GM18861 (cell line): ENCODE results near the gene RXFP4.
"Not testable (repeated sequence)": the region's sequence is repeated elsewhere in the genome, so short reads cannot be mapped to it uniquely, and the experiment has no call there.

Experiments used
- ATAC-seq: cut with Tn5 transposase; IDR thresholded peaks from one replicate; pipeline ENCODE4 v1.9.1; 2021; ENCODE audit not compliant: unreplicated experiment

Gene RXFP4

DNA sequence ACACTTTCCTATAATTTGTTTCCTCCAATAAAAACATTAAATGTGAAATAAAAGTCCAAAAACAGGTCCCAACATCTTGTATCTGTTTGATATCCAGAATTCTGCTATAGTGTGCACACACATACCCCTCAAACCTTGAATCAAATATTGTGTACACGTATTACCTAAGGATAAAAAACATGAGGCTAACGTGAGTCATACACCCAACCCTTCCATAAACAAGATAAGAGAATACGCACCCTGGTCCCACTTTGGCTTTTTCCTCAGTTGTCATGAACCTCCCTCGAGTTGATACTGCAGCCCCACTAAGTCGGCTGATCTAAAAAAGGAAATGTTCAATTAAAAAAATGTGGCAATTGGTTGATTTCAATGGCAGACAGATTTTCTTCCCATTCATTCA lies 12.4 kb upstream of the RXFP4 start:
- ATAC-seq = no peak

DNA sequence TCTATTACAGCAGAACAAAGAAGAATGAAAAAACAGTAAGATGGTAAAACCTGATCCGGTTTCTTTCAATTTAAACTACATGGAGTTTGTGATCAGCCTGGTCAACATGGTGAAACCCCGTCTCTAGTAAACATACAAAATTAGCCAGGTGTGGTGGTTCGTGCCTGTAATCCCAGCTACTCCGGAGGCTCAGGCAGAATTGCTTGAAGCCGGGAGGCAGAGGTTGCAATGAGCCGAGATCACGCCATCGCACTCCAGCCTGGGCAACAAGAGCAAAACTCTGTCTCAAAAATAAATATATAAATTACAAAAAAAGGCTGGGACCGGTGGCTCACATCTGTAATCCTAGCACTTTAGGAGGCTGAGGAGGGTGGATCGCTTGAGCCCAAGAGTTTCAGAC lies 10.7 kb upstream of the RXFP4 start:
- ATAC-seq = not testable (repeated sequence)

DNA sequence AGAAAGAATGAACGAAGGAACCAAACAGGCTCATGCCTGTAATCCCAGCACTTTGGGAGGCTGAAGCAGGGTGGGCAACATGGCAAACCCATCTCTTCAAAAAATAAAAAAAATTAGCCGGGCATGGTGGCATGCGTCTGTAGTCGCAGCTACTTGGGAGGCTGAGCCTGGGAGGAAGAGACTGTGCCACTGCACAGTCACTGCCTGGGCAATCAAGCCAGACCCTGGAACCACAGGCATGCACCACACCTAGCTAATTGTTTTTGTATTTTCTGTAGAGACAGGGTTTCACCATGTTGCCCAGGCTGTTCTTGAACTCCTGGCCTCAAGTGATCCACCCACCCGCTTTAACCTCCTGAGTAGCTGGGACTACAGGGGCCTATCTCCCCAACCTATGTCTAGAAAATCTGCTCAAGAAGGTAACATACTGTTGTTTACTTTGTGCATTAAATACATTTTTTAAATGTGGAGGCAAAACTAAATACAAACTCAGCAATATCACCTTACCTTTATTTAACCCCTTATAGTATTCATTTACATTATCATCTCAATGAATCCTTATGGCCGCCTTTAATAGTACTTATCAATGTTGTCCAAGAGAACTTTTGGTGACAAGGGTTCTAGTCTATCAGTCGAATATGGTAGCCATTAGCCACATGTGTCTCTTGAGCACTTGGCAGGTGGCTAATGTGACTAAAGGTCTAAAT lies 10.0 kb upstream of the RXFP4 start:
- no peak for ATAC-seq

DNA sequence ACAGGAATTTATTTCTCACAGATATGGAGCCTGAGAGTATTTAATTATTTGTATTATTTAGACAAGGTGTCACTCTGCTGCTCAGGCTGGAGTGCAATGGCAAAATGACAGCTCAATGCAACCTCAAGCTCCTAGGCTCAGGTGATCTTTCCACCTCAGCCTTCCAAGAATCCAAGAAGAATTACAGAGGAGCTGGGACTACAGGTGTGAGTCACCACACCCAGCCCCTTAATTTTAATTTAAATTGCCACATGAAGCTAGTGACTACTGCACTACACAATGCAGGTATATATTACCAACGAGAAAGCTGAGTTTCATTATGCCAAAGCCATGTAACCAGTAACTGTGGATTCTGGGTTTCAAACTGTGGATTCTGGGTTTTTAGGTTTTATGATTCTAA lies 9.4 kb upstream of the RXFP4 start:
- ATAC-seq = no peak

DNA sequence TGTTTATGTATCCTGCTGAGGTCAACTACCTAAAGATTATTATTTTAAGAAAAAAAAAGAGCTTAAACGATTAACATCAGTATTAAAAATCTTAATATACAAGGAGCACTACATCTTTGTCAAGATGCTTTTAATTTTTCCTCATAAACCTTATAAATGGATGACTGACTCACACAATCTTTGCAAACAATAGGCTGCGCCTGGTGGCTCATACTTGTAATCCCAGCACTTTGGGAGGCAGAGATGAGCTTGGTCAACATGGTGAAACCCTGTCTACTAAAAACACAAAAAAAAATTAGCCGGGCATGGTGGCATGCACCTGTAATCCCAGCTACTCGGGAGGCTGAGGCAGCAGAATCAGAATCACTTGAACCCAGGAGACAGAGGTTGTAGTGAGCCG lies 9.0 kb upstream of the RXFP4 start:
- ATAC-seq = no peak

DNA sequence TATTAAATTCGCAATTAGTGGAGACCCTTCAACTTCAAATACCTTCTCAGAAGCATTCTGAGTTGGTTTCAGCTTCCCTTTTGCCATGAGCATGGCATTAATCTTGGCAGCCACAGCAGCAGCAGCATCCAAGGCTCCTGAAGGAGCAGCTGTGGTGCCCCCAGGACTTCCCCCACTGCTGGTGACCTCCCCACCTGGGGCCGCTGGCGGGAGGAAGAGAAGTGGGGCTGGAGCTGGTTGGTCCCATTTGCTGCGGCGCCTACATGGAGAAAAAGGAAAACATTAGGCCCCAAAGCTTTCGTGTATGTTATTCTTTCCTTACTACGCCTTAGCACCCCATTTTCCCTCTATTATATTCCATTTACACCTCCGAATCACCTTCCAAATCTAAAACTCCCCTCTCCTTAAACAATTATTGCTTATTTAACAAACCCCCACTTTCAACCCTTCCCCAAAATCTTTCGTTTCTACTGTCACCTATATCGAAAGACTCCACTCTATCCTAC lies 7.8 kb upstream of the RXFP4 start:
- no peak for ATAC-seq

DNA sequence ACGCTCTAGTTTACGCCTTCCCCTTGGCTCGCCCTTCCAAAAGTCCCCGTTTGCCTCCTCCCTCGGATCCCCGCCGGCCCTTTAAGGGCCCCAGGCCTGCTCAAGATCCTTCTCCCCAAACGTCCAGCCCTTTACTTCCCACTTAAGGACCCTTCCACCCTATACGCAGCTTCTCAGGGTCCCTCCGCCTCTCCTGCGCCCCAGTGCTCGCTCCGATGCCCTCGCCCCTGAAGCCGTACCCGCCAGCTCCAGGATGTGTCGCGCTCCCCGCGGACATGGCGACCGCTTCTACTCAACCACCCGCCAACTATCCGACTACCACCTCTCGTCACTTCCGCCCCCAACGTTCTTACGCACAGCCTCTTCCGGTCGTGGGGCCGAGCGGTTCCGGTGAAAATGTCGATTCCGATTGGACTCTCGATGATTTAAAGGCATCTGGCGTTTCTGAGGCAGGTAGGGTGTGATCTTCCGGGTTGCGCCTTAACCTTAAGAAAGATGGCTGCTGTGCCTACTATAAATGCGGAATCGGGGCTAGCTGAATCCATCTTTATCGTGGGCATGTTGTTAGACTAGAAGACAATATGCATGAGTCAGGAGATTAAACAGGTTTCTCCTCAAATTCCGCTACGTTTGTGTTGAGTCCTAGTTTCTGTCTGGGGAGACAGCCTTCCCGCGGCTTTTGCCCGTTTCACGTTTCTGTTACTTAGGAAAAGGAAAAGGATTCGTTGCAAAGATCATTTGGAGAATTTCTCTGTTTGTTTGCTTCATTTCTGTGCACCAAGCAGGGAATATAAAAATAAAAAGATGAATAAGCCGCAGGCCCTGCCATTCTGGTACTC lies 7.1 kb upstream of the RXFP4 start, which contains the start of gene KHDC4:
KHDC4 (minus strand) TSS at position 317 of the 839 bp plus-strand sequence; CDS start at position 277, 40 bp downstream.
- peak; percentile 81 for ATAC-seq

DNA sequence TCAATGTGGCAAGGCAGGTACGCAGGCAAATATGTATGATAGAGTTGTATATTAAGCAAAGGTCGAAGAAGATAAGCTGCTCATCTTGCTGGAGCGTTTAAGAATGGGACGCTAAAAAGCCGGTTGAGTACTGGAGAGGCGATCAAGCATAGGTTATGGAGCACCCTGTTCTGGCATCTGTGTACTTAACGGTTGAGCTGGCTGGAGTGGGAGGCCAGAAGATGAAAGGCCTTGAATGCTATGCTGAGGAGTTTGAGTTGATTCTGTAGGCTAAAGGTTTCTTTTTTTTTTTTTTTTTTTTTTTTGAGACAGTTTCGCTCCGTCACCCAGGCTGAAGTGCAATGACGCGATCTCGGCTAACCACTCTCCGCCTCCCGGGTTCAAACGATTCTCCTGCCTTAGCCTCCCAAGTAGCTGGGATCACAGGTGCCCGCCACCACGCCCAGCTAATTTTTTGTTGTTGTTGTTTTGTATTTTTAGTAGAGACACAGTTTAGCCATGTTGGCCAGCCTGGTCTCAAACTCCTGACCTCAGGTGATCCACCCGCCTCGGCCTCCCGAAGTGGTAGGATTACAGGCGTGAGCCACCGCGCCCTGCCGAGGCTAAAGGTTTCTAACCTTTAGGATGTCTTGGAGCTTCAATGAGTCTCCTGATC lies 6.4 kb upstream of the RXFP4 start:
- no peak for ATAC-seq

DNA sequence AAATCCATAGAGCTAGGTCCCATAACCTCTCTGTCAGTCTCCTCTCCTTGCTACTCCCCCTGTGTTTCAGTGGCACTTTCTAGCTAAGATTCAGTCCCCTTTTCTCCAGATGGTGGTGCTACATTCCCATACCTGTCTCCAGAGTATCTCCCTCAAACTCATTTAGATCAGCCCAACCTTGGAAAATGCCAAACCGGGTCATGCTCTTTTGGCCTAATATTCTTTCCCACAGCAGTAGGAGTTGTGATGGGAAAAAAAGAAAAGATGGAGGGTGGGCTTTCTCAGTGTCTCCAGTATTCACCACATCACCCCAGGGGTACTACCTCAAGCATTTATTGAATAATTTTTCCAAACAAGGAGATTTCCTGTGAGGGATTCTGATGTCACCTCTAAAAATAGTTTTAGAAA lies 3.2 kb upstream of the RXFP4 start:
- no peak for ATAC-seq

DNA sequence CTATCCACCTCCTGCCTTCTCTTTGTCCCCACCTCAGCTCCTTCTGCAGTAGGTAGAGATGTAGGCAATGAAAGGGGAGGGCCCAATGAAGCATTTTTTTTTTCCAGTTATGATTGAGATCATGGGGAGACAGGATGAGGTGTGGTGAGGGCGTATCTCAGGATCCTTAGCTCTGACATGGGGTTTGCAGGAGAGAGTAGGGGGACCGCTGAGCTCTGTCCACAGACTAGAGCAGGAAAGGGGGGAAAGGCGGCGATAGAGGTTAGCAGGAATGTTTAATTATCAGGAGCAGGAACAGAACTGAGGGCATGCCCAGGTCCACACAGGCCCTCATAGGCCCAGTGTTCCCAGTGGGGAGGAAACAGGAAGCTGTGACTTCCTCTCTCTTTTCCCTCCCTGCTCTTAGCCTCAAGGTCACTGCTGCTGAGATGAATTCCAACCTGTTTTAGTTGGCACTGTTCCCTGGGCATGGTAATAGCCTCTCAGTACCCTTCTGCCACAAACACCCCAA lies 901 bp upstream of the RXFP4 start:
- no peak for ATAC-seq

DNA sequence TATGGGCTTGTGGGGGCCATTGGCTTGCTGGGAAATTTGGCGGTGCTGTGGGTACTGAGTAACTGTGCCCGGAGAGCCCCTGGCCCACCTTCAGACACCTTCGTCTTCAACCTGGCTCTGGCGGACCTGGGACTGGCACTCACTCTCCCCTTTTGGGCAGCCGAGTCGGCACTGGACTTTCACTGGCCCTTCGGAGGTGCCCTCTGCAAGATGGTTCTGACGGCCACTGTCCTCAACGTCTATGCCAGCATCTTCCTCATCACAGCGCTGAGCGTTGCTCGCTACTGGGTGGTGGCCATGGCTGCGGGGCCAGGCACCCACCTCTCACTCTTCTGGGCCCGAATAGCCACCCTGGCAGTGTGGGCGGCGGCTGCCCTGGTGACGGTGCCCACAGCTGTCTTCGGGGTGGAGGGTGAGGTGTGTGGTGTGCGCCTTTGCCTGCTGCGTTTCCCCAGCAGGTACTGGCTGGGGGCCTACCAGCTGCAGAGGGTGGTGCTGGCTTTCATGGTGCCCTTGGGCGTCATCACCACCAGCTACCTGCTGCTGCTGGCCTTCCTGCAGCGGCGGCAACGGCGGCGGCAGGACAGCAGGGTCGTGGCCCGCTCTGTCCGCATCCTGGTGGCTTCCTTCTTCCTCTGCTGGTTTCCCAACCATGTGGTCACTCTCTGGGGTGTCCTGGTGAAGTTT lies 550 bp downstream of the RXFP4 start:
- no peak for ATAC-seq

DNA sequence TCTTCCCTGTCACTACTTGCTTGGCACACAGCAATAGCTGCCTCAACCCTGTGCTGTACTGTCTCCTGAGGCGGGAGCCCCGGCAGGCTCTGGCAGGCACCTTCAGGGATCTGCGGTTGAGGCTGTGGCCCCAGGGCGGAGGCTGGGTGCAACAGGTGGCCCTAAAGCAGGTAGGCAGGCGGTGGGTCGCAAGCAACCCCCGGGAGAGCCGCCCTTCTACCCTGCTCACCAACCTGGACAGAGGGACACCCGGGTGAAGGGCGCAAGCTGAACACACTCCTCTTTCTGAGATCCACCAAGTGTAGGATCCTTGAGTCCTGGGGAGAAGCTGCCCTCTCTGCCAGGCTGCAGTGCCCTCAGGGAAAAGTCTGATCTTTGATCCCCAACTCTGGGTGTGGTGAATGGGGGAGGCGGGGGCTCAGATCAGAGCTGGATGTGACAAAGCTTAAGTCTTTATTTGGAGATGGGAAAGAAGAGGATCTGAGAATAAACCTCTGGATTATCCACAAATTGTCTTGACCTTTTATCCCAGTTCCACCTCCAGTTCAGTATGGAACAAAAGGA lies 1.2 kb downstream of the RXFP4 start:
- ATAC-seq = no peak

DNA sequence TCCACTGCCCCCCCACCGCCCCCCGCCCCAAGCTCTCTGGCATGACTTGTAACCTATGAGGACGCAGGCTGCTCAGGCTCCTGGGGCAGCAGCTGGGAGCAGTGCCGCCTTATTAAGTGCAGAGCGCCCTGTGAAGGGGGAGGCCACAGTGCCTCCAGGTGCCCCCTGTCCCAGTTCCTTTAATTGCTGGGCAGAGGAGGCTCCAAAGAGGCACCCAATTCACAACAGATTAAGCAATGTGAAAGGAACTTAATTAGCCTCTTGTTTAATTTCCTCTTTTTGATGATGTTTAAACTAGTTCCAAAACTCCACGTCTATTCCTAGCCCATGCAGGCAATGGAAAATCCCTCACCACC lies 3.0 kb downstream of the RXFP4 start:
- ATAC-seq = no peak

DNA sequence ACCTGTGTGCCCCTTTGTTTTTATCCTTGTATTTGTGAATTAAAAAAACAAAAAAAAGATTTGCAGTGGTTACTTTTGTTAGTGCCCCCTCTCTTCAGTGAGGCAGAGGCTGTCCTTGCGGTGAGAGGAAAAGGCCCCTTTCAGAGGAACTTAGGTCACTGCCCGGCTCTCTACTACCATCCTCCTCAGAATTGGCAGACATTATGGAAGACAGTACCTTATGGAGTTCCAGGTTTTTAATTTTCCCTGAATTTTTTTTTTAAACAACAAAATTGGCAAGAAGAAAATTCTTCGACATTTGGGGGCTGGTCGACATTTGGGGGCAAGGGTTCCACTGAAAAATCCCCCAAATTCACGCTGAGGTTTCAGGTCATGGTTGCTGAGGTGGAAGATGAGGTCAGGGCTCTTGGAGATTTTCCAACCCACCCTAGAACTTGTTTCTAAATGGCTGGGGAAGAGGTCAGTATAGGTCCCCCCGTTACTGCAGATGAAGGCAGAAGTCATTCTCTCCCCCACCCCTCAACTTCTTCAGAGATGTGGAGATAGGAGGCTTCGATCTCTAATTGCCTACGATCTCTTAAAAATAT lies 5.3 kb downstream of the RXFP4 start:
- peak; percentile 10 for ATAC-seq

DNA sequence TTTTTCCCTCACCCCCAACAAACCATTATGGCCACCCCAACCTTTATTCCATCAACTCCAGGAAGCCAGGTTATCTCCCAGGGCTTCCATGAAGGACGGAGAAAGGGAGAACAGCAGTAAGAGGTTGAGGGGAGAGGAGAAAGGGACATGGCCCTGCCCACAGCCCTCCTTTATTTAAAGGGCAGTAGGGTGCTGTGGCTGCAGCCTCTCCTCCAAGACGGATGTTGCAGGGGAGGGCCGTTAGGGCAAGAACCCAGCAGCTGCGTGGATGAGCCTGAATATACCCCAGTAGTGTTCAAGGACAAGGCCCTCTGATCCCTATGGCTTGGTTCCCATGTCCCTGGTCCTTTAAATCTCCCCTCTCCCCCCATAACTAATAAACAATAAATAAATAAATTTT lies 5.9 kb downstream of the RXFP4 start:
- no peak for ATAC-seq

DNA sequence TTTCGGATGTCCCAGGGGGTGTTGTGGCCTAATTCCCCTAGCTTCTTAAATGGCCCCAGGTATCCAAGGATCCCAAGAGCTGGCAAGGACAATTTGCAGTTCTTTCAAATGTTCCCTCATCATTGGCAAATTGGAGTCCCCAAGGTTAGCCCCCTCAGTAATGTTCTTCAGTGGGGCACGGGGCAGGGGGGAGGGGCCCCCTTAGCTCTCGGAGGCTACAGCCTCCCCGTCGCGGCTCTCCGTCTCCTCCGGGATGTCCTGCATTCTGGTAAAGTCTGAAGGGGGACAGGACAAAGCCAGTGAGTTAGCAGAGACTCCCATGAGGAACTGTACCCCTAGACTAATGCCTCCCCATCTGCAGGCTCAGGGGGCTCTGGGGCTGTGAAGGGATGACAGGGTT lies 6.3 kb downstream of the RXFP4 start:
- ATAC-seq = no peak

DNA sequence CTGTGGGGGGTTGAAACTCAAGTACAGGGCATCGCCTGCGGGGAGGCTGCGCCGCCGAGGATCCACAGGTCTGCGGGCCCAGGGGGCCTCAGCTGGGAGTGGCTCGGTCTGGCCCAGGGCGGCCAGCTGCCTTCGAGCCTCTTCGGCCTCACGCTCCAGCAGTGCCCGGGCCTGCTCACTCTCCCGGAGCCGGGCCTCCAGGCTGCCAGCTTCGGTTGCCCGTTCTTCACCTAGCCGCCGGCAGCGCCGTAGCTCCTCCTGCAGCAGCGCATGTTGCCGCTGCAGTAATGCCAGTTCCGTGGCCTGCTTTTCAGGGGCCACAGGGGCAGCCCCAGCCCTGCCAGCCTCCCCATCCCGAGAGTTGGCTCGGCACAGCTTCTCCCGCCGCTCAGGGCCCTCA lies 9.4 kb downstream of the RXFP4 start:
- ATAC-seq = no peak

DNA sequence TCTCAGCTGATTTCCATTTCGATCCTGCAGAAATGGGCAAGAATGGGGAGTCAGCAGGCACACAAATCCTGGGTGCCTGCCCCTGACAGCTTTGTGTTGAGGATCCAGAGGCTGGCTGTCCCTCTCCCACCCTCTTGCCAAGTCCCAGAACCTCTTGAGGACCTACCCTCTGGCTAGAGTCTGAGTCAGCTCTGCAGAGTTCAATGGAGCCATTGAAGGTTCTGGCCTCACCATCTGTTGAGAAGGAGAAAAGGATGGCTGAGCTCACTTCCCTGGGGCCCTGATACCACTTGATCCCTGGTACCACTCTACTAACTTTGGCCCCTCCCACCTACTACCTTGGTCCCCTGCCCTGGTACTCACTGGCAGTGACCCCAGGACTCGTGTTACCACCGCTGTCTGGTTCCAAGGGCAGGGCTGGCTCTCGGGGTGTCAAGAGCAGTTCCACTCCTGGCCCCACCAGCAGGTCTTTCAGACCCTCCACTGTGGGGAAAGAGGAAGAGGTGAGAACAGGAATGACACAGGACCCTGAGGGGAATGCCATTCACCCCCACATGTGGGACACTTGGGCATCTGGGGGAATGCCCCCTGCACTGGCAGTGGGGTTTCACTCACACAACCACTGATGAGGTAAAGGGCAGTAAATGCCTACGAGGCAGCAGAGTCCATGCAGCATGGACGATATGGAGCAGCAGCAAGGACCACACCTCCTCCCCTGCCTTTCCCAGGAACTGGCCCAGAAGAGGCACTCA lies 10.5 kb downstream of the RXFP4 start:
- ATAC-seq = no peak

DNA sequence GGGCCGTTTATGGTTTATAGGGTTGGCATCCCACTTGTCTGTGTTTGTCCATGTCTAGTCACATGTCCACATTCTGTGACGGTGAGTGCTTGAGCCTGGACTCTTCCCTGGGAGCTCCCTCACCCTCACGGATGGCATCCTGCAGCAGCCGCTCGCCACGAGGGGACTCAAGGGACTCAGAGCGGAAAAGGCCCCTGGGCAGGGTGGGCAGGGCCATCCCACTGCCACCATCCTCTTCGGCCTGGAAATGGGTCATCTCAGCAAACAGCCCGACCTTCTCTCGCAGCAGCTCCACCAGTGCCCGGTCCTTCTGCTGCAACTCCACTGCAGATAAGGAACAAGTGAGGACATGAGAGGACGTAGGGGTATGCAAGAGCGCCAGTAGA lies 11.1 kb downstream of the RXFP4 start:
- no peak for ATAC-seq

DNA sequence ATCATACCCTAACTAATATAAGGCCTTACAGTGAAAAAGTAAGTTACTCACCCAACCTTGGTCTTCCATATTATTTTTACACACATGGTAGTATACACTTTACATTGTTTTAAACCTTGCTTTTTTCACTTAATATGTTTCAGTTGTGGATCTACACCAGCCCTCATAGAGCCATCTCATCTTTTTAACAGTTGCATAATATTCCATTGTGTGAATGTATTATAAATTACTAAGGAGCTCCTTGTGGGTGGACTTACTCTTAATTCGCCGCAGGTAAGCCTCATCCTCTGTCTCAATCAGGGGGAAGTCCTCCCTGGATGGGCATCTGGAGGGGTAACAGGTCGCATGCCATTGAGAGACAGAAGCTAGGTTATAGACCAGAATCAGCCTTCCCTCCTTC lies 13.2 kb downstream of the RXFP4 start:
- no peak for ATAC-seq
